Mesendoderm (in vitro differentiated cells): ENCODE results near the gene SEC16A.

Experiments used
- DNase-seq: peaks from one replicate; pipeline ENCODE4 v3.0.0; 2013
- H2AK5ac ChIP-seq: 2 replicates; pipeline ENCODE4 v1.6.1; 2013; ENCODE audit warnings: low read length, inconsistent platforms
- H2BK120ac ChIP-seq: 2 replicates; pipeline ENCODE4 v1.6.1; 2013; ENCODE audit warnings: low read depth, mild to moderate bottlenecking, low read length, moderate library complexity, mixed read lengths
- H2BK15ac ChIP-seq: replicated peaks from 2 replicates; pipeline ENCODE4 v1.6.1; 2013; ENCODE audit warnings: low read depth, mild to moderate bottlenecking, moderate library complexity
- H2BK5ac ChIP-seq: 2 replicates; pipeline ENCODE4 v1.6.1; 2013; ENCODE audit warnings: low read length, inconsistent platforms
- H3K18ac ChIP-seq: 2 replicates; pipeline ENCODE4 v1.6.1; 2013; ENCODE audit warnings: mild to moderate bottlenecking, low read length, mixed read lengths
- H3K23ac ChIP-seq: one replicate; pipeline ENCODE4 v1.6.1; 2013; ENCODE audit warnings: low read length
- H3K27ac ChIP-seq: 2 replicates; pipeline ENCODE4 v1.5.1; 2013; ENCODE audit warnings: low read depth, mild to moderate bottlenecking, inconsistent platforms, low read length, moderate library complexity
- H3K27me3 ChIP-seq: 2 replicates; pipeline ENCODE4 v1.6.1; 2013; ENCODE audit warnings: low read length, control low read depth, mild to moderate bottlenecking, inconsistent platforms; ENCODE audit not compliant: insufficient read depth, poor library complexity
- H3K36me3 ChIP-seq: 2 replicates; pipeline ENCODE4 v1.6.1; 2013; ENCODE audit warnings: low read length, inconsistent platforms; ENCODE audit not compliant: control insufficient read depth, insufficient read depth
- H3K4ac ChIP-seq: one replicate; pipeline ENCODE4 v1.6.1; 2013; ENCODE audit warnings: low read depth, mild to moderate bottlenecking, low read length, moderate library complexity
- H3K4me1 ChIP-seq: 2 replicates; pipeline ENCODE4 v1.6.1; 2013; ENCODE audit warnings: low read depth, low read length, inconsistent platforms; ENCODE audit not compliant: control insufficient read depth
- H3K4me2 ChIP-seq: 2 replicates; pipeline ENCODE4 v1.6.1; 2013; ENCODE audit warnings: low read length
- H3K4me3 ChIP-seq: 2 replicates; pipeline ENCODE4 v1.5.1; 2013; ENCODE audit warnings: mild to moderate bottlenecking, low read length
- H3K56ac ChIP-seq: one replicate; pipeline ENCODE4 v1.6.1; 2013; ENCODE audit warnings: low read length
- H3K79me1 ChIP-seq: 2 replicates; pipeline ENCODE4 v1.6.1; 2013; ENCODE audit warnings: low read length, inconsistent platforms
- H3K79me2 ChIP-seq: 2 replicates; pipeline ENCODE4 v1.6.1; 2013; ENCODE audit warnings: mild to moderate bottlenecking, low read length; ENCODE audit not compliant: control insufficient read depth, insufficient read depth
- H3K9ac ChIP-seq: 2 replicates; pipeline ENCODE4 v1.6.1; 2013; ENCODE audit warnings: low read length, inconsistent platforms
- H4K5ac ChIP-seq: one replicate; pipeline ENCODE4 v1.6.1; 2013; ENCODE audit warnings: low read length
- H4K8ac ChIP-seq: one replicate; pipeline ENCODE4 v1.6.1; 2013; ENCODE audit warnings: low read depth, mild to moderate bottlenecking, control low read depth, low read length, moderate library complexity
- WGBS: extraction: QIAGEN DNeasy Blood & Tissue Kit; methylation state at CpG from one replicate; pipeline ENCODE4 v1.1.7; 2013; ENCODE audit warnings: low lambda C conversion rate, missing lambda C conversion rate; ENCODE audit not compliant: insufficient coverage; ENCODE audit errors: extremely low coverage; 5-methylcytosine and 5-hydroxymethylcytosine counted together

The SEC16A gene

DNA sequence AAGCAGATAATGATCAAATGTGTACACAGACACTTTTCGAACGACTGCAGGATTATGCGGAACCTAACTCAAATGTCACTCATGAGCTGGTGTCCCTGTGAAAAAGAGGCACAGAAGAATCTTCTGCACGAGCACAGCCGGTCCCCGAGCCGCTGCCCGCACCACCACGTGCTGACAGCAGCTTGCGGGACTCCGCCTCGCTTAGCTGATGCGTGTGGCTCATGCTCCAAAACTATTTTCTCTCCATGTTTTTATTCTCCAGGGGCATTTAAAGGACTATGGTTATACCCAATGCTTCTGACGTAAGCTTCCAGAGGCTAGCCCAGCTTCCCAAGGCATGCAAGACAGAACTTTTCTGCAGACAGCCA is 9.5 kb downstream of the SEC16A start:
- Histone ChIP-seq H2BK5ac (no peak overlapping the region), H3K4me1 (no peaks in the 10 kb centered on the region), H3K4me3 (no peak overlapping the region), H3K27me3 (no peaks in the 10 kb centered on the region), H3K23ac (no peak overlapping the region), H2AK5ac (no peak overlapping the region), H3K27ac (no peak overlapping the region), H3K4me2 (no peak overlapping the region), H4K8ac (no peak overlapping the region), H3K4ac (no peak overlapping the region), H3K9ac (no peak overlapping the region), H3K18ac (no peak overlapping the region), H4K5ac (no peak overlapping the region), H3K79me1 (peaks cover 31% of the 10 kb centered on the region), H2BK15ac (no peak overlapping the region), H3K79me2 (peaks cover 39% of the 10 kb centered on the region), H3K56ac (no peak overlapping the region), H3K36me3 (peaks cover 39% of the 10 kb centered on the region), H2BK120ac (no peak overlapping the region)
- DNase-seq, result no peak
- no CpG with 5 or more reads among the region's 14 CpGs for WGBS

DNA sequence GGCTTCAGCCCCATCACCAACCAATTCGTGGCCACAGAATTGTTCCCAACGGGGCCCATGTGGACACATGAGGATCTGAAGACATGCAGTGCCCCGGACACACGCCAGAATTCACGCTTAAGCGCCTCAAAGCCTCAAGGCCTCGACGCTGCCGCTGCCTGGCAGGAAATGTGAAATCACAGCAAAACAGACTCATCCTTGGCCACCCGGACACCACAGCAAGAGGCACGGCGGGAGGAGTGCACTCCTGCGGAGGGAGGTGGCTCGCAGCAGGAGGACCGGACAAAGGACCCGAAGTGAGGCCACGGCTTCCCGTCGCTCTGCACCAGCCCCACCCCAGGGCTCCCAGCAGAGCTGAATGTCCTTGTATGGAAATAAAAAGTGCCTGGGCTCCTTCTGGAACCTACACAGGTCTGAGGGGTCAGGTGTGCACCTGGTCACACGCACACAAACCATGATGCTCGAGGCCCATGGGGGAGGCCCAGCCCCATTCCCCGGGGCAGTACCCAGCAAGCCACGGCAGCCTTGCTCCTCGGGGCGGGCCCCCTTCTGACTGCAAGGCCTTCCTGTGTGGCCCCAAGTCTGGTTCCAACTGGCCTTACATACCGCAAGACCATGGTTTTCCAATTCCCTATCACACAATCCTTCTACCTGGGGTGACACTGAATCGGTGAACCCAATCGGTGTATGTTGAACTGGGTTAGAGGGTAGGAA is 10.0 kb downstream of the SEC16A start:
- Histone ChIP-seq H3K4me3 (no peak overlapping the region), H3K23ac (no peak overlapping the region)

DNA sequence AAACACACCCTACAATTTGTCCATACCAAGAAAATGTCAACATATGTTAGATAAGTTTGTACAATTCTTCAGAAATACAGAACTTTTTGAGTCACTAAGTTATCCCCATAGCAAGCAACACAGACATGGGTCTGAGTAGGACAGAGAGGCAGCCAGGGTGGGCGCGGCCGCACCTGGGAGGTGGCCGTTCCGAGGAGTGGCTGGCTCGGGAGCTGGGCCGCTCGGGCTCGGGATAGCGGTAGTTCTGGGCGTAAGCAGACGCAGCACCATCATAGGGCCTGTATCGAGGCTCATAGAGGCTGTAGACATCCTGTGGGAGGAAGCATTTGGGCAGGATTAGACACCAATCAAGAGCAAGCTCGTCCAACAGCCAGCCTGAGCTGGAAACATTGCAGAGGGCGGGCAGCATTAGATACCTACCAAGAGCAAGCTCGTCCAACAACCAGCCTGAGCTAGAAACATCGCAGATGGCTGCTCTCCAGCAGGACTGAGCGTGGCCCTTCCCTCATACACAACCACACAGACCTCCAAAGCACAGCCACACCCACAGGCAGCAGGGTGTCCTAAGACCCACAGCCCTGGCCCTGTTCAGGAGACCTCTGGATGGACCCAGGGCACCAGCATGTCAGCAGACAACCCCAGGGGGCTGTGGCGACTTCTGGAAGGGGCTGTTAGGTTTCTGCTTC is 10.9 kb downstream of the SEC16A start:
- Histone ChIP-seq H2BK15ac (no peak overlapping the region), H3K79me2 (peaks cover 30% of the 10 kb centered on the region), H3K18ac (no peak overlapping the region), H2BK5ac (no peak overlapping the region), H3K56ac (no peak overlapping the region), H3K4me2 (no peak overlapping the region), H3K27me3 (no peaks in the 10 kb centered on the region), H2AK5ac (no peak overlapping the region), H3K4me3 (no peak overlapping the region), H3K4ac (no peak overlapping the region), H3K27ac (no peak overlapping the region), H3K79me1 (peaks cover 24% of the 10 kb centered on the region), H4K5ac (no peak overlapping the region), H2BK120ac (no peak overlapping the region), H3K4me1 (no peaks in the 10 kb centered on the region), H4K8ac (no peak overlapping the region), H3K36me3 (peaks cover 40% of the 10 kb centered on the region), H3K9ac (no peak overlapping the region), H3K23ac (peak overlapping the region; percentile 24)
- no CpG with 5 or more reads among the region's 19 CpGs for WGBS
- no peak for DNase-seq

More for the DNA sequence above, 10.0 kb downstream of the SEC16A start:
- DNase-seq, result no peak
- Histone ChIP-seq H3K4me1 (no peaks in the 10 kb centered on the region), H2BK15ac (no peak overlapping the region), H3K56ac (no peak overlapping the region), H3K9ac (no peak overlapping the region), H3K79me2 (peaks cover 34% of the 10 kb centered on the region), H3K4me2 (no peak overlapping the region), H4K8ac (no peak overlapping the region), H3K18ac (no peak overlapping the region), H2AK5ac (no peak overlapping the region), H2BK5ac (no peak overlapping the region), H3K27me3 (no peaks in the 10 kb centered on the region), H3K27ac (no peak overlapping the region), H4K5ac (no peak overlapping the region), H2BK120ac (no peak overlapping the region), H3K4ac (no peak overlapping the region), H3K79me1 (peaks cover 31% of the 10 kb centered on the region), H3K36me3 (peaks cover 43% of the 10 kb centered on the region)
- WGBS, result no CpG with 5 or more reads among the region's 28 CpGs

DNA sequence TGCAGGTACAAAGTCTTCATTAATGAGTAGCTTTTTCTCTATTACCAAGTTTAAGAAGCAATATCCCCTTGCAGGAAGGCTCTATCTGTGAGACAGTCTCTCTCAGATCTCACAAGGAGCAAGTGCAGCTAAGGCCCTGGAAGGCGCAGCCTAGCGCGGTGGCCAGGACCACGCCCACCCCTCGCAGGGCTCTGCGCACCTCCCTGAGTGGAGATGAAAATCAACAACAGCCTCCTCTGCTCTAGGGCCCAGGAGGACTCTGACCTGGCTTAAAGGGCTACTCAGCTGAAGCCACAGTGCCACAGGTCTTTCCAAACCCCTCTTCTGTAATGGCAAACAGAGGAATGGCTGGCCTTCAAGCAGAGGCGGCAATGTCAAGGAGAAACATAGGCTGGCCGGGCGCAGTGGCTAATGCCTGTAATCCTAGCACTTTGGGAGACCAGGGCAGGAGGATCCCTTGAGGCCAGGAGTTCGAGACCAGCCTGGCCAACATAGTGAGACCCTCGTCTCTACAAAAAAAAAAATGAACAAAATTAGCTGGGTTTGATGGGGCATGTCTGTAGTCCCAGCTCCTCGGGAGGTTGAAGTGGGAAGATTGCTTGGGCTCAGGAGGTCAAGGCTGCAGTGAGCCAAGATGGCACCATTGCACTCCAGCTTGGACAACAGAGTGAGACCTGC is 11.9 kb downstream of the SEC16A start:
- DNase-seq, result no peak
- WGBS, result no CpG with 5 or more reads among the region's 12 CpGs
- no peak overlapping the region for H3K9ac ChIP-seq
- no peak overlapping the region for H2AK5ac ChIP-seq
- no peak overlapping the region for H3K23ac ChIP-seq
- H2BK15ac ChIP-seq, result no peak overlapping the region
- H3K27ac ChIP-seq, result no peak overlapping the region
- no peak overlapping the region for H3K4ac ChIP-seq
- no peak overlapping the region for H4K8ac ChIP-seq
- no peak overlapping the region for H4K5ac ChIP-seq
- H3K18ac ChIP-seq, result no peak overlapping the region
- H3K4me1 ChIP-seq, result no peaks in the 10 kb centered on the region
- no peak overlapping the region for H3K4me2 ChIP-seq
- H3K56ac ChIP-seq, result no peak overlapping the region
- no peak overlapping the region for H2BK120ac ChIP-seq
- peaks cover 41% of the 10 kb centered on the region for H3K36me3 ChIP-seq
- H2BK5ac ChIP-seq, result no peak overlapping the region
- no peaks in the 10 kb centered on the region for H3K27me3 ChIP-seq
- H3K79me2 ChIP-seq, result peaks cover 30% of the 10 kb centered on the region
- H3K79me1 ChIP-seq, result peaks cover 24% of the 10 kb centered on the region
- H3K4me3 ChIP-seq, result no peak overlapping the region

DNA sequence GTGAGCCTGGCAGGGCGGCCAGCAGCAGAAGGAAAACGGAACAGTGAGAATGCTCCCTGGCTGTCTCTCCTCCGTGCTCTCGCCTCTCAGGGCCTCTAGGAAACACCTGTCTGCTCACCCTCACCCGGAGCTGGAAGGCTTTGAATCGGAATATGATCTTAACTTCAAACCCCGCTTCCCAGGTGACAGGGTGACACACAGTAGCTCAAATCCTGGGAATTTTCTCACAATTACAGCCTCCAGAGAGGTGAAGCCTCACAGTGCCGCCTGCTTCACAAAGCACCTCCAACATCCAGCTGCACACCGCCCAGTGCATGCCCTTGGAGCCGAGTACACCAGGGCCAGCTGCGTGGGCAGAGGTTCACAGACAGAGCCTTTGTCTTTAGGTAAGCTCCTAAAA is 12.5 kb downstream of the SEC16A start:
- Histone ChIP-seq H3K18ac (no peak overlapping the region), H3K79me2 (peaks cover 27% of the 10 kb centered on the region), H3K79me1 (peaks cover 24% of the 10 kb centered on the region), H2BK15ac (no peak overlapping the region), H4K8ac (no peak overlapping the region), H3K9ac (no peak overlapping the region), H3K27me3 (no peaks in the 10 kb centered on the region), H2BK120ac (no peak overlapping the region), H3K56ac (no peak overlapping the region), H3K4me3 (no peak overlapping the region), H3K4ac (no peak overlapping the region), H4K5ac (no peak overlapping the region), H2AK5ac (no peak overlapping the region), H3K27ac (no peak overlapping the region), H3K23ac (no peak overlapping the region), H3K4me2 (no peak overlapping the region), H3K36me3 (peaks cover 40% of the 10 kb centered on the region), H2BK5ac (no peak overlapping the region), H3K4me1 (no peaks in the 10 kb centered on the region)
- no CpG with 5 or more reads among the region's 11 CpGs for WGBS
- no peak for DNase-seq
